D721Med (cell line): ENCODE data around the gene SIRPA.

ENCODE experiments used
- DNase-seq: peaks from one replicate; pipeline ENCODE4 v3.0.0; 2011; ENCODE audit warnings: low spot score; ENCODE audit not compliant: insufficient read length
- FAIRE-seq: peaks from 2 replicates; lab custom pipeline; 2011; peaks lifted over from hg19 to GRCh38; lab: Jason Lieb, UNC
- CTCF ChIP-seq: IDR thresholded peaks from 2 replicates; pipeline ENCODE4 v1.5.1; 2012; ENCODE audit warnings: mild to moderate bottlenecking, control low read depth; ENCODE audit not compliant: insufficient read depth; ENCODE audit errors: missing control alignments

The SIRPA gene

GRCh38 chr20:1867495-1868260 is 27.5 kb upstream of the SIRPA start:
- no peak for TF ChIP-seq CTCF
- FAIRE-seq (no peak), DNase-seq (no peak)

- FAIRE-seq, result no peak
Measured at GRCh38 chr20:1868856-1869255, 26.4 kb upstream of the SIRPA start.

GRCh38 chr20:1870323-1870722 is 24.9 kb upstream of the SIRPA start:
- no peak for FAIRE-seq
- no peak for TF ChIP-seq CTCF
- DNase-seq, result no peak

More at GRCh38 chr20:1868856-1869255, 26.4 kb upstream of the SIRPA start:
- no peak for TF ChIP-seq CTCF
- no peak for DNase-seq

DNA sequence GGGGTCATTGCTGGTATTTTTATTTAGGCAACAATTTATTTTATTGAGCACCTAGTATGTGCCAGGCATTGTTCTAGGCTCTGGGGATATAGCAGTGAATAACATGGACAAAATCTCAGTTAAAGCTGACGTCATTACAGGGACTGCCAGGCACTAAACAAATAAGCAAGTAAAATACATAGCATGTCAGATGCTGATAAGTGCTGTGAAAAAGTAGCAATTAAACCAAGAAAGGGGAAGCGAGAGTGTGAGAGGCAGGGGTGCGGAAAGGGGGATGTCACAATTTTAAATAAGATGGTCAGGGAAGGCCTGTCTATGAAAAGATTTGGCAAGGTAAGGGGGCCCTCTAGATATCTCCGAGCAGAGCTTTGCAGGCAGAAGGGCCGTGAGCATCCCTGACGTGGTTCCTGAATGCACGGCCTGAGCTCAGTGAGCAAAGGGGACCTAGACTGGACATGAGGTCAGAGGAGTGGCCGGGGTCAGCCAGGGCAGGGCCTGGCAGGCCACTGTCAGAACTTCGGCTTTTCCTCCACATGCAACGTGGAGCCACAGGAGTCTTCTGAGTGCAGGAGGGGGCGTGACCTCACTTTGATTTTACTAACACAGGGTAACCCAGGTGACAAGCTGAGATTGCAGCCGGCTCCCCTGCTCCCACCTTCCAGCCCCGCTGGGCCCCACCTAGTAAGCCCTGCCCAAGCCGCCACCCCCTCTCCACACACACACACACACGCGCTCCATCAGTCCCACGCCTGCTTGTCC is 24.2 kb upstream of the SIRPA start:
- FAIRE-seq, result no peak
- no peak for DNase-seq
- no peak for TF ChIP-seq CTCF

GRCh38 chr20:1871807-1872458 is 23.3 kb upstream of the SIRPA start:
- TF ChIP-seq CTCF, result no peak
- no peak for DNase-seq
- FAIRE-seq, result no peak

- no peak for DNase-seq
- no peak for FAIRE-seq
- no peak for TF ChIP-seq CTCF
Measured at GRCh38 chr20:1872459-1873097, 22.6 kb upstream of the SIRPA start.
